WTC11 (cell line): ENCODE measurements around the gene CTIF. TPM values are rescaled to one million over a fixed set of nuclear protein-coding genes. Genes with fewer than 3 reads are reported as not detected.
A peak's percentile ranks its signal among the peaks of the same experiment; 100 is the strongest.

Source experiments
- ATAC-seq: fragments of 200-7000 bp; cut with Tn5 transposase; 2 replicates; pipeline ENCODE4 v1.10.0; 2021; ENCODE audit warnings: mild to moderate bottlenecking, moderate library complexity
- CTCF ChIA-PET: fragments of 300-600 bp; sonication (Branson Sonifier 250); formaldehyde crosslinking; loops from one replicate; lab custom pipeline; 2021; ENCODE audit warnings: antibody characterized with exemption; lab: Charles Lee
- POLR2A ChIA-PET: fragments of 350-600 bp; sonication (Branson Sonifier 250); formaldehyde crosslinking; loops from one replicate; lab custom pipeline; 2021; ENCODE audit warnings: antibody characterized with exemption; lab: Charles Lee
- DNase-seq: peaks from one replicate; pipeline ENCODE4 v3.0.0; 2021; ENCODE audit warnings: low spot score
- H3K27ac Mint-ChIP-seq: 2 replicates; pipeline ENCODE4 v1.8.0; 2021; ENCODE audit warnings: mixed read lengths
- H3K27me3 Mint-ChIP-seq: 2 replicates; pipeline ENCODE4 v1.8.0; 2021; ENCODE audit warnings: low read depth, mild to moderate bottlenecking, moderate library complexity, mixed read lengths
- H3K36me3 Mint-ChIP-seq: 2 replicates; pipeline ENCODE4 v1.8.0; 2021; ENCODE audit warnings: mixed read lengths
- H3K4me1 Mint-ChIP-seq: 2 replicates; pipeline ENCODE4 v1.8.0; 2022; ENCODE audit warnings: mixed read lengths
- H3K4me3 Mint-ChIP-seq: 2 replicates; pipeline ENCODE4 v1.8.0; 2021; ENCODE audit warnings: mild to moderate bottlenecking, moderate library complexity, mixed read lengths
- H3K9me3 Mint-ChIP-seq: 2 replicates; pipeline ENCODE4 v1.8.0; 2021; ENCODE audit warnings: mixed read lengths
- ATF1 ChIP-seq: sonication (generic); formaldehyde crosslinking; IDR thresholded peaks from 2 replicates; pipeline ENCODE4 v1.8.1; 2023; ENCODE audit warnings: mild to moderate bottlenecking, moderate library complexity, missing genetic modification reagents
- ATF3 ChIP-seq: sonication (generic); formaldehyde crosslinking; conservative IDR thresholded peaks from 2 replicates; pipeline ENCODE4 v1.8.1; 2022; ENCODE audit warnings: mild to moderate bottlenecking, missing genetic modification reagents
- CREB1 ChIP-seq: sonication (generic); formaldehyde crosslinking; IDR thresholded peaks from 2 replicates; pipeline ENCODE4 v1.8.0; 2023; ENCODE audit warnings: mild to moderate bottlenecking, missing genetic modification reagents
- E2F4 ChIP-seq: sonication (generic); formaldehyde crosslinking; IDR thresholded peaks from 2 replicates; pipeline ENCODE4 v1.8.1; 2022; ENCODE audit warnings: low read depth, mild to moderate bottlenecking, moderate library complexity, missing genetic modification reagents, borderline replicate concordance
- E2F5 ChIP-seq: sonication (generic); formaldehyde crosslinking; IDR thresholded peaks from 2 replicates; pipeline ENCODE4 v1.8.1; 2022; ENCODE audit warnings: mild to moderate bottlenecking, moderate library complexity, missing genetic modification reagents
- FOXJ3 ChIP-seq: sonication (generic); formaldehyde crosslinking; IDR thresholded peaks from 2 replicates; pipeline ENCODE4 v1.9.0; 2021; ENCODE audit warnings: missing genetic modification reagents, mild to moderate bottlenecking, borderline replicate concordance
- FOXP4 ChIP-seq: sonication (generic); formaldehyde crosslinking; IDR thresholded peaks from 2 replicates; pipeline ENCODE4 v1.8.0; 2022; ENCODE audit warnings: mild to moderate bottlenecking, missing genetic modification reagents
- GABPB1 ChIP-seq: sonication (generic); formaldehyde crosslinking; IDR thresholded peaks from 2 replicates; pipeline ENCODE4 v1.8.1; 2023; ENCODE audit warnings: mild to moderate bottlenecking, missing genetic modification reagents
- GRHL2 ChIP-seq: fragments of 250-450 bp; sonication (Bioruptor Pico); IDR thresholded peaks from 2 replicates; pipeline ENCODE4 v1.8.0; 2022; ENCODE audit warnings: mild to moderate bottlenecking, moderate library complexity; ENCODE audit not compliant: insufficient replicate concordance, severe bottlenecking
- NFATC4 ChIP-seq: fragments of 250-450 bp; sonication (Bioruptor Pico); IDR thresholded peaks from 2 replicates; pipeline ENCODE4 v1.9.0; 2021; ENCODE audit warnings: mild to moderate bottlenecking
- NR1H2 ChIP-seq: sonication (generic); formaldehyde crosslinking; IDR thresholded peaks from 2 replicates; pipeline ENCODE4 v1.9.0; 2021; ENCODE audit warnings: mild to moderate bottlenecking, moderate library complexity, missing genetic modification reagents
- TEAD1 ChIP-seq: sonication (generic); formaldehyde crosslinking; IDR thresholded peaks from 2 replicates; pipeline ENCODE4 v1.8.0; 2022; ENCODE audit warnings: mild to moderate bottlenecking, missing genetic modification reagents
- TP53 ChIP-seq: sonication (generic); formaldehyde crosslinking; IDR thresholded peaks from 2 replicates; pipeline ENCODE4 v1.8.1; 2023; ENCODE audit warnings: mild to moderate bottlenecking, missing genetic modification reagents
- USF1 ChIP-seq: sonication (generic); formaldehyde crosslinking; IDR thresholded peaks from 2 replicates; pipeline ENCODE4 v1.8.0; 2022; ENCODE audit warnings: mild to moderate bottlenecking, missing genetic modification reagents
- USF2 ChIP-seq: sonication (generic); formaldehyde crosslinking; IDR thresholded peaks from 2 replicates; pipeline ENCODE4 v1.8.1; 2023; ENCODE audit warnings: mild to moderate bottlenecking, missing genetic modification reagents, moderate library complexity
- ZNF219 ChIP-seq: sonication (generic); formaldehyde crosslinking; IDR thresholded peaks from 2 replicates; pipeline ENCODE4 v1.8.0; 2023; ENCODE audit warnings: missing genetic modification reagents, mild to moderate bottlenecking, borderline replicate concordance
- ZNF281 ChIP-seq: sonication (generic); formaldehyde crosslinking; IDR thresholded peaks from 2 replicates; pipeline ENCODE4 v1.8.0; 2023; ENCODE audit warnings: mild to moderate bottlenecking, missing genetic modification reagents
- ZNF425 ChIP-seq: fragments of 250-450 bp; sonication (Bioruptor Pico); conservative IDR thresholded peaks from 2 replicates; pipeline ENCODE4 v1.9.0; 2021; ENCODE audit warnings: mild to moderate bottlenecking
- total RNA-seq: library from RNA; stranded (reverse); gene quantifications from 3 replicates; pipeline ENCODE4 v1.2.3, GENCODE V29; 2021

CTIF gene
- total RNA-seq, 1 experiment from 2014 or later: 28.5 TPM

- TF ChIP-seq TEAD1 (CRISPR knock-in tag) (peak; percentile 40; the same call in 1 of the 2 replicates), USF2 (0 out of 2 replicates have a peak, but pooled peaks have one; percentile 9), USF1 (CRISPR knock-in tag) (no peak), NR1H2 (CRISPR knock-in tag) (no peak), E2F5 (CRISPR knock-in tag) (no peak)
- TF ChIP-seq, all 79 proteins: peak for 6
These were observed 4.4 kb downstream of the CTIF start (continued) for GRCh38 chr18:48543228-48543627.

GRCh38 chr18:48544116-48544515, 5.3 kb downstream of the CTIF start:
- POLR2A ChIA-PET: no interaction called here
- Mint-ChIP-seq H3K4me3 (no peak overlapping the region), H3K27me3 (peaks cover 30% of the 10 kb centered on the region), H3K36me3 (no peaks in the 10 kb centered on the region), H3K4me1 (peaks cover 78% of the 10 kb centered on the region), H3K9me3 (no peaks in the 10 kb centered on the region), H3K27ac (no peak overlapping the region)
- DNase-seq (no peak), ATAC-seq (no peak)
- TF ChIP-seq NFATC4 (CRISPR knock-in tag) (no peak), ATF3 (CRISPR knock-in tag) (no peak), CREB1 (CRISPR knock-in tag) (no peak), E2F4 (CRISPR knock-in tag) (no peak), TP53 (no peak), GABPB1 (CRISPR knock-in tag) (no peak), FOXJ3 (CRISPR knock-in tag) (no peak), FOXP4 (CRISPR knock-in tag) (no peak), ZNF281 (CRISPR knock-in tag) (no peak), GRHL2 (no peak), ZNF425 (CRISPR knock-in tag) (no peak), NR1H2 (CRISPR knock-in tag) (no peak), ZNF219 (CRISPR knock-in tag) (no peak), ATF1 (CRISPR knock-in tag) (no peak)
- CTCF ChIA-PET: no interaction called here
